NAMALWA (cell line): ENCODE data around the gene EPN1.
"Not testable (repeated sequence)": the region's sequence is repeated elsewhere in the genome, so short reads cannot be mapped to it uniquely, and the experiment has no call there.

Experiments used
- DNase-seq: peaks from one replicate; pipeline ENCODE4 v3.0.0-alpha.2; 2015; ENCODE audit warnings: low spot score

The EPN1 gene

DNA sequence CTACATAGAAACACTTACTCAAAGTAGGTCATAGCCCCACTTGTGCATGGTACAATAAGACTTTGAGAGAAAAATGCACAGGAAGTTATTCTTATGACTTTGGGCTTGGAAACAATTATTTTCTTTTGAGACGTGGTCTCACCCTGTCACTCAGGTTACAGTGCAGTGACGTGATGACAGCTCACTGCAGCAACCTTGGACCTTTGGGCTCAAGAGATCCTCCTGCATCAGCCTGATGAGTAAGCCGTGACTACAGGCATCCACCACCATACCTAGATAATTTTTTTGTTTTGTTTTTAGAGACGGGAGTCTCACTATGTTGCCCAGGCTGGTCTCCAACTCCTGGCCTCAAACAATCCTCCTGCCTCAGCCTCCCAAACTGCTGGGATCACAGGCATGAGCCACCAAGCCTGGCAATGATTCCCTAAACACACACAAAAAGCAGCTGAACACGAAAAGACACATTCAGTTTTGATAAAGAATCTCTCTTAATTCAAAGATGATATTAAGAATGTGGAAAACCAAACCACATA, 45.3 kb downstream of the EPN1 start:
- DNase-seq, result no peak

DNA sequence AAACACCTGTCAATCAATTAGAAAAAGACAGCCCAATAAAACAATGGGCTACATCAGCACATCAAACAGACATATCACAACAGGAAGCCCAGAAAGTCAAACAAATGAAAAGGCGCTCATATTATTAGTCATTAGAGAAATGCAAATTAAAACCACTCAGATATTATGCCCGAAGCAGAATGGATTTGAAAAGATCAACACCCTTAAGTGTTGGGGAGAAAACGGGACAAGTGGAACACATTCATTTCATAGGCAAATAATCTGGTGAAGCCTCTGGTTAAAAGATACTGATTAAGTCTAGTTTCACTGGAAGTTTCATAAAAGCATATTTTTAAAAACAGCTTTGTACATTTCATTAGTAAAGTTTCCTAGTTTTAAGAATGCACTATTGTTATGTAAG, 45.8 kb downstream of the EPN1 start:
- no peak for DNase-seq

- DNase-seq, result no peak
Observed at GRCh38 chr19:55723491-55723890, 48.5 kb downstream of the EPN1 start.

GRCh38 chr19:55730378-55730777, 55.4 kb downstream of the EPN1 start:
- DNase-seq, result not testable (repeated sequence)

DNA sequence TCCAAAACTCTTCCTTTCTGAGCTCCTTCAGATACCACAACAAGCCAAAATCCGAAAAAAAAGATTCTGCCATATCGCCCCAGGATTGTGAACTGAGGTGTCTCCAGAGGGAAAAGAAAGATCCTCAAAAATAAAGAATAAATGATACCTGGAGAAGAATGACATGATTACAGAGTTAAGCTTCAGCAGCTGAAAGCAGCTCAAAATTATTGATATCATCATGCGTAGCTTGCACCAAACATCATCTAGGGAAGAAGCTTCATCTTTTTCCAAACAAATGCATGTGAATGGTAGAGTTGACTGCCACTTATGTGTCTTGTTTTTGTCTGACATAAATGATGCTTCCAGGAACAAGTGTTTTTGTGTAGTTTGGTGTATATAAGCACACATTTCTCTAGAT, 63.3 kb downstream of the EPN1 start, which contains the start of gene NLRP9:
NLRP9 (minus strand) TSS at position 101 of the 400 bp plus-strand sequence; CDS start at position 73, 28 bp downstream.
- no peak for DNase-seq

GRCh38 chr19:55750715-55751114, 75.7 kb downstream of the EPN1 start:
- no peak for DNase-seq

DNA sequence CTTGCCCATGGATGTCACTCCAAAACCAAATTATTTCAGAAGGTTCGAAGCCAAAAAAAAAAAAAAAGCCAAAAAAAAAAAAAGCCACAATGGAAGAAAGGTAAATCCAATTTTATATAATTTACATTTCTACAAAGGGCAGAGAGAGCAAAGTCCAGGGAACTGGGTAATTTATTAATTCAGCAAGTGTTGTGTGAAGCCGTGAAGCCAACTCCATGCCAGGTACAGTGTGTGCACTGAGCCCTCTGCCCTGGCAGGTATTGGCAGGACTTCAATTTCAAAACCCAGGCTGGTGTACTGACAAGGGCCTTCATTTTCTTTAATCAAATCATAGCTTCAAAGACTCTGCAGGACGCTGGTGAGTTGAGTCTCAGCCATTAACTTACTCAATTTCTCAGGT, 78.4 kb downstream of the EPN1 start:
- no peak for DNase-seq

GRCh38 chr19:55756808-55757207, 81.8 kb downstream of the EPN1 start:
- DNase-seq, result not testable (repeated sequence)

DNA sequence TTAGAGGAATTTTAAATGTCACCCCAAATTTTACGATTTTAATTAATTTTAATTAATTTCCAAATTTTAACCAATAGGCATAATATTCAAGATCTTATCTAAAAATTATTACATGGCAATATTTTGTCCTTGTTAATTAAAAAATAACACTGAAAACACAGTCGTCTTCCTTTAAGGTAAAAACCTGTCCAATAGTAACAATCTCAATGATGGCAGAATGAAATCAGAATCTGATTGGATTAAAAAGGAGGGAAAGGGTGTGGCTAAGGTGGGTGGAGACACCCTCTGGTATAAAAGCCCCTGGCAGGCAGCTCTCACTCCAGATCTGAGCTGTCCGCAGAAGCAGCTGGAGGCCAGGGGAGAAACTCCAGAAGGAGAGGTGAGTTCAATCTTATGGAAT, 83.8 kb downstream of the EPN1 start, which contains the start of gene RFPL4A:
RFPL4A (plus strand) TSS at position 301 of the 400 bp plus-strand sequence. CDS start 2,704 bp downstream, outside the sequence.
- DNase-seq, result not testable (repeated sequence)
